Activated CD8-positive, alpha-beta memory T cell treated with anti-CD3 and anti-CD28 coated beads, Interleukin-2, amount 50 U/mL, for 24 hours (primary cell): Measurements from ENCODE around the gene UBR1.
"Not testable (repeated sequence)": the region's sequence is repeated elsewhere in the genome, so short reads cannot be mapped to it uniquely, and the experiment has no call there.

ENCODE experiments used
- DNase-seq: peaks from one replicate; pipeline ENCODE4 v3.0.0-alpha.2; 2020; ENCODE audit errors: extremely low read depth

UBR1 gene

GRCh38 chr15:43056696-43057095 is 49.1 kb downstream of the UBR1 start:
- DNase-seq = no peak

- DNase-seq = no peak
Observed at GRCh38 chr15:43052860-43053259, 53.0 kb downstream of the UBR1 start.

DNA sequence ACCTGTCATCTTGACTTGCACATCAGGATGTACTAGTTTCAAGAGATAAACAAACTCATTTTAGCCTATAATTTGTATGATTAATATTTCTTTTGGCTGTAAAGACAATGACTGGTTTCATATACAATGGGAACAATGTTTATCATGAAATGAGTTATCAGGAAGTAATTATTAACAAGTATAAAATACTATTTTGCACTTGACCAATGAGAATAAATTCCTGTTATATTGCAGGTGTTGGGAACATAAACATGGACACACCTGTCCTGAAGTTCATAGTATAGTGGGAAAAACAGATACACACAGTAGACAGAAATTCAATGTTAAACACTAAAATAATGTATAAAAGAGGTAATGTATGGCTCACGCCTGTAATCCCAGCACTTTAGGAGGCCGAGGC is 56.9 kb downstream of the UBR1 start:
- no peak for DNase-seq

GRCh38 chr15:43046484-43046883 is 59.4 kb downstream of the UBR1 start:
- no peak for DNase-seq

- DNase-seq = no peak
Observed at GRCh38 chr15:43042885-43043284, 63.0 kb downstream of the UBR1 start.

DNA sequence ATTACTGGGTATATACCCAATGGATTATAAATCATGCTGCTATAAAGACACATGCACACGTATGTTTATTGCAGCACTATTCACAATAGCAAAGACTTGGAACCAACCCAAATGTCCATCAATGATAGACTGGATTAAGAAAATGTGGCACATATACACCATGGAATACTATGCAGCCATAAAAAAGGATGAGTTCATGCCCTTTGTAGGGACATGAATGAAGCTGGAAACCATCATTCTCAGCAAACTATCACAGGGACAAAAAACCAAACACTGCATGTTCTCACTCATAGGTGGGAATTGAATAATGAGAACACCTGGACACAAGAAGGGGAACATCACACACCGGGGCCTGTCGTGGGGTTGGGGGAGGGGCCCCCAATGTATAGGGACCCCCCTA is 64.8 kb downstream of the UBR1 start:
- DNase-seq = not testable (repeated sequence)

DNA sequence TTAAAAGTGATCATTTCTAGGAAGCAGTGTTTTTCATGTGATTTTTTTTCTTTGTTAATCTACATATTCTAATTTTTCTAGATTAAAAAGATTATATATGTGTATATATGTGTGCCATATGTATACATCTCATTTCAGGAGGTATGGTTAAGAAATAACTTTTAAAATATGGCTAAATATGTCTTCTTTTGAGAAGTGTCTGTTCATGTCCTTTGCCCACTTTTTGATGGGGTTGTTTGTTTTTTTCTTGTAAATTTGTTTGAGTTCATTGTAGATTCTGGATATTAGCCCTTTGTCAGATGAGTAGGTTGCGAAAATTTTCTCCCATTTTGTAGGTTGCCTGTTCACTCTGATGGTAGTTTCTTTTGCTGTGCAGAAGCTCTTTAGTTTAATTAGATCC is 70.6 kb downstream of the UBR1 start:
- DNase-seq = not testable (repeated sequence)

DNA sequence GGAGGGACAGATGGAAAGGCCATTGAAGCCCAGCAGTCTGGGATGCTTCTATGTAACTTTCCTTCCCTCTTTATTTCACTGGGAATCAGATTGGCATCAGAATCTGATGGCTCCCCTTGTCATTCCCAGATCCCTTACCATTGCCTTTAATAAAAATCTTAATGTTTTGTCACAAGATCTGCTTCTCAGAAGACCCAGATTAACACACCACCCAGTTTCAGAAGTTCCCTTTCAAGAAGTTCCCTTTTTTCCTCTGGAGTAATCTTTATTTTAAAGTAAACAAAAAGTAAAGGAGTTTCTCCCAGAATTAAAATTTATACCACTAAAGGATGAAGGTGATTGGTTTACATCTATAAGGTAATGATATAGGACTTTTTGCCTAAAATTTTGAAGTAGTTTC is 76.4 kb downstream of the UBR1 start:
- DNase-seq = no peak

DNA sequence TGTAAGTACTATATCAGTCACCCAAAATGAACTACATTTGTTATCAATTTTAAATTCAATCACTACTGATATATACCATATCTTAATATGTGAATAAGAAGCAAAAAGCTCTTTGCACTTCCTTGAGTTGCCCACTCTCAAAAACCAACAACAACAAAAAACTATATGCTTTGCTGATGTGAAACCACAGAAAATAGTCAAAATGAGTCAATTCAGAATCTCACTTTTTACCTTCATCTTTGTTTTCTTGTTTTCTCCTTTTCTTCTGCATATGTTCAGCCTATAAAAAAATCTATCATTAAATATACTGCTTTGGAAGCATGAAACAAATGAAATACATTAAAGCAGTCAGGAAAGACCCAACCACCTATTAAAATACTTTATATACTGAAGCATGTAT is 80.7 kb downstream of the UBR1 start:
- no peak for DNase-seq

GRCh38 chr15:43014671-43015070 is 91.2 kb downstream of the UBR1 start:
- not testable (repeated sequence) for DNase-seq

- DNase-seq = no peak
Observed at GRCh38 chr15:43009206-43009605, 96.6 kb downstream of the UBR1 start.

DNA sequence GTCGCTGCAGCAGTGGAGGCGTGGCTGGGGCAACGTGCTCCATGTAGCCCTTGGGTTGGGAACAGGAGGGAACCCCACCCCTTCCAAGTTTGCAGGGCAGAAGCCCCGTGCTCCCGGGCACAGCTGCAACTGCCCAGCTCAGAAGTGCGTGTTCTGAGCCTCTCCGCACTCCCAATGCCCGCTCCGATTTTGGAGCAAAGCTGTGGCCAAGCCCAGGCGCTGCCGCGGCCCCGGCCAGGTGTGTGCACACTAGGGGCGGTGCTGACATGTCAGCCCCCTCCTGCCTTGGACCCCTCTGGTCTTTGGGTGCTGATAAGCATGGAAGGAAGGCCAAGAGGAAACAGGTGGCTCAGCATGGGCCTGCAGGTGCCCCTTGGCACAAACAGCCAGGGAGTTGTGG is 97.7 kb downstream of the UBR1 start:
- DNase-seq = no peak

DNA sequence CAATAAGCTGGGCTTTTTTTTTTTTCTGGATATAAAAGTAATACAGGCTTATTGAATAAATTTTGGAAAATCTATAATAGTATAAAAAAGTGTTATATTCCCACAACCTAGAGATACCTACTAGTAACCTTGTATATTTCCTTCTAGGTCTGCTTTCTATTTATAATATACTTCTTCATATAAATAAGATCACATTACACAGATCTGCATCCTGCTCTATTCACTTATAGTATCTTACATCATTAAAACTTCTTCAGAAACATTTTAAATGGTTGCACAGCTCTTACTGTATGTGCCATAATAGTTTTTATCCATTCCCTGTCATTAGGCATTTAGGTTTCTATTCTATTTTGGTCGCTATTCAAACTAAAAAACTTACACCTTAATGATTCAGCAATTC is 98.3 kb downstream of the UBR1 start:
- no peak for DNase-seq

GRCh38 chr15:43006991-43007390 is 98.8 kb downstream of the UBR1 start:
- DNase-seq = no peak

GRCh38 chr15:43004886-43005595 is 100.8 kb downstream of the UBR1 start:
- DNase-seq = not testable (repeated sequence)

DNA sequence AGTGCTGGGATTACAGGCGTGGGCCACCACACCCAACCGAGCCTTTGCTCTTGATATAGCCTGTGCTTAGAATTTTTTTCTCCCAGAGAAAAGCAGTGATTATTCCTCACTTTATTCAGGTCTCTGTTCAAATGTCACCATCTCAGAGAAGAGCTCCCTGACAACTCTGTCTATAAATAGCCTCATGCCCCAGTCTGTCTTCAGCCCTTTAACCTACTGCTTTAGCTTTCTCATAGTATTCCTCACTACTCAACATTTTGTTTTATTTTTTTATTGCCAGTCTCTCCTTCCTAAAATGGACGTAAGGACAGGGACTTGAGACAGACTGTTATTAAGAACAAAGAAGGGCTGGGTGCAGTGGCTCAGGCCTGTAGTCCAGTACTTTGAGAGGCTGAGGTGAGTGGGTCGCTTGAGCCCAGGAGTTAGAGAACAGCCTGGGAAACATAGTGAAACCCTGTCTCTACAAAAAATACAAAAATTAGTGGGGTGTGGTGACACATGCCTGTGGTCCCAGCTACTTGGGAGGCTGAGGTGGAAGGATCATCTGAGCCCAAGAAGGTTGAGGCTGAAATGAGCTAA is 106.5 kb downstream of the UBR1 start:
- DNase-seq = no peak

DNA sequence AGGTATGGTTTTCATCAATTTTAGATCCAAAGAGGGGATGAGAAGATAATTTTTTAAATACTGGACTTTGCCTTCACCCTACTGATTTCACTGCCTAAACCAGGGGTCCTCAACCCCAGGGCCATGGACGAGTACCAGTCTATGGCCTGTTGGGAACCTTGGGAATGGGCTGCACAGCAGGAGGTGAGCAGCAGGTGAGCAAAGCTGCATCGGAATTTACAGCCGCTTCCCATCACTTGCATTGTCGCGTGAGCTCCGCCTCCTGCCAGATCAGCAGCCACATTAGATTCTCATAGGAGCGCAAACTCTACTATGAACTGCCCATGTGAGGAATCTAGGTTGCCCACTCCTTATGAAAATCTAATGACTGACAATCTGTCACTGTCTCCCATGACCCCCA is 109.0 kb downstream of the UBR1 start:
- DNase-seq = no peak

- no peak for DNase-seq
Observed at GRCh38 chr15:42994546-42994945, 111.3 kb downstream of the UBR1 start.

DNA sequence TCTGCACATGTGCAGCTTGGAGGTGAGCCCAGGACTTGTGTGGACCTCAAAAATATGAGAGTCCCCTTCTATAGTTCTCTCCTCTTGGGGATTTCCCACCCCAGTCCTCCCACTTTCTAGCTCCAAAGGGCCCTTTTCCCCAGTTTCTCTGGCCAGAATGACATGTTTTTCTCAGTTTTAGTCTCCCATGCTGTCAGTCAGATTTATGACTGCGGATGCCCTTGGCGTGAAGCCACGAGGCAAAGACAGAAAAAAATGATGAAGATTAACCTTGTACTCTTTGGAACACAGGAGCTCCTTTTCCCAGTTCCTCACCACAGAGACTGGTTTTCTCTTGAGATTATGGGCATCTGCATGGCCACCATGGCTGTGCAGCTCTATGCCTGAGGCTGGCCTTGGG is 113.2 kb downstream of the UBR1 start:
- DNase-seq = no peak

GRCh38 chr15:42986693-42987342 is 119.0 kb downstream of the UBR1 start:
- no peak for DNase-seq

- no peak for DNase-seq
Observed at GRCh38 chr15:42984493-42985034, 121.3 kb downstream of the UBR1 start.

- not testable (repeated sequence) for DNase-seq
Observed at GRCh38 chr15:42979113-42979512, 126.7 kb downstream of the UBR1 start.
